GM21619 (cell line): ENCODE data around the gene TPCN2.

Source experiments
- ATAC-seq: cut with Tn5 transposase; IDR thresholded peaks from one replicate; pipeline ENCODE4 v1.9.1; 2021; ENCODE audit not compliant: unreplicated experiment

The TPCN2 gene

DNA sequence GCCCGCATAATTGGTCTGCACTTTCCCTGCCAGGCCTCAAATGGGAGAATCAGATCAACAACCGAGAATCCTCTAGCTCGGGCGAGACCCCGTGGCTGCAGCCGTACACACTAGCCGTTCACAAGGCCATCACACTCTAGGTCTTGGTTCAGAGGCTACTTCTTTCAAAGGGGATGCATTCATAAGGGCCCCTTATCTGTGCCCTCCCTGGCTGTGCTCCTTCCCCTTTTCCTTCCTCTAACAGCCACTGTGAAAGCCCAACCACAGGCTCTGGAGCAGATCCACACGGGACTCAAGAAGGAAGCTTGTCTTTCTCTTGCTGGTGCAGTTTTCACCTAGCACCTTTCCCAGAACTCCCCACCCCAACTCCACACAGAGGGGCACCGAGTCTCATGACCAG, 131.5 kb downstream of the TPCN2 start:
- ATAC-seq, result no peak

DNA sequence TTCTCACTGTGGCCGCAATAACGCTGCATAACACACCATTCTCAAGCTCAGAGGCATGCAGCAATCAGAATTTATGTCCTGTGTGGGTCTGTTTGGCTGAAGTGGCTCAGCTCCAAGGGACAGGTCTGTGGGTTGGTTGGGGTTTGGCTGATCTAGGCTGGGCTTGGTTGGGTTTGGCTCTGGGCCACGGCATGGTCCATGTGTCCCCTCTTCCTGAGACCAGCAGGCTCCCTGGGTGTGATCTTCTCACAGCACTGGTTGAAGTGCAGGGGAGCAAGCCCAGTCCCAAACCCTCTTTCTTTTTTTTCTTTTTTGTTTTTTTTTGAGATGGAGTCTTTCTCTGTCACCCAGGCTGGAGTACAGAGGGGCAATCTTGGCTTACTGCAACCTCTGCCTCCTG, 132.0 kb downstream of the TPCN2 start:
- ATAC-seq, result no peak

GRCh38 chr11:69183613-69184012, 134.9 kb downstream of the TPCN2 start:
- ATAC-seq, result no peak
